Neural cell (in vitro differentiated cells): Measurements from ENCODE around the gene GPR3. TPM values are rescaled to one million over a fixed set of nuclear protein-coding genes. Genes with fewer than 3 reads are reported as not detected.

Source experiments
- H2AFZ ChIP-seq: fragments of 200-600, 300-800 bp; sonication (generic), shearing (Covaris generic); 2 replicates; pipeline ENCODE4 v1.6.0; 2014; ENCODE audit warnings: low read depth, mild to moderate bottlenecking, antibody characterized with exemption, low read length, moderate library complexity
- H3F3A ChIP-seq: fragments of 200-600 bp; shearing (Covaris generic); 2 replicates; pipeline ENCODE4 v1.6.1; 2016; ENCODE audit warnings: mild to moderate bottlenecking, moderate library complexity, mixed read lengths, antibody characterized with exemption, low read length; ENCODE audit not compliant: insufficient read depth, poor library complexity, severe bottlenecking
- H3K27ac ChIP-seq: fragments of 200-600, 300-800 bp; sonication (generic), shearing (Covaris generic); 2 replicates; pipeline ENCODE4 v1.5.1; 2014; ENCODE audit warnings: mild to moderate bottlenecking, low read length, moderate library complexity
- H3K27me3 ChIP-seq: fragments of 300-800, 200-600 bp; sonication (generic), shearing (Covaris generic); 2 replicates; pipeline ENCODE4 v1.6.0; 2014; ENCODE audit warnings: mild to moderate bottlenecking, low read depth, low read length, moderate library complexity; ENCODE audit not compliant: insufficient read depth
- H3K36me3 ChIP-seq: fragments of 300-800, 200-600 bp; sonication (generic), shearing (Covaris generic); 2 replicates; pipeline ENCODE4 v1.5.1; 2014; ENCODE audit warnings: mild to moderate bottlenecking, antibody characterized with exemption, low read length, moderate library complexity; ENCODE audit not compliant: insufficient read depth
- H3K4me2 ChIP-seq: fragments of 300-800, 200-600 bp; sonication (generic), shearing (Covaris generic); 2 replicates; pipeline ENCODE4 v1.6.0; 2014; ENCODE audit warnings: mild to moderate bottlenecking, low read length
- H3K4me3 ChIP-seq: fragments of 300-800, 200-600 bp; sonication (generic), shearing (Covaris generic); 2 replicates; pipeline ENCODE4 v1.5.1; 2014; ENCODE audit warnings: mild to moderate bottlenecking, low read length, moderate library complexity
- H3K79me2 ChIP-seq: fragments of 200-600 bp; shearing (Covaris generic); replicated peaks from 2 replicates; pipeline ENCODE4 v1.6.0; 2014; ENCODE audit warnings: mild to moderate bottlenecking, low read length, moderate library complexity; ENCODE audit not compliant: insufficient read depth
- H3K9ac ChIP-seq: fragments of 300-800, 200-600 bp; sonication (generic), shearing (Covaris generic); 2 replicates; pipeline ENCODE4 v1.6.1; 2016; ENCODE audit warnings: mild to moderate bottlenecking, low read length, mixed read lengths
- H3K9me2 ChIP-seq: fragments of 200-600 bp; shearing (Covaris generic); 2 replicates; pipeline ENCODE4 v1.6.1; 2016; ENCODE audit warnings: mild to moderate bottlenecking, low read length, mixed read lengths; ENCODE audit not compliant: insufficient read depth
- H3K9me3 ChIP-seq: fragments of 200-600, 300-800 bp; sonication (generic), shearing (Covaris generic); 2 replicates; pipeline ENCODE4 v1.6.1; 2016; ENCODE audit warnings: mild to moderate bottlenecking, mixed run types, low read length, moderate library complexity, mixed read lengths
- H4K20me1 ChIP-seq: fragments of 200-600 bp; shearing (Covaris generic); 2 replicates; pipeline ENCODE4 v1.6.1; 2016; ENCODE audit warnings: mild to moderate bottlenecking, mixed run types; ENCODE audit not compliant: insufficient read depth
- CTCF ChIP-seq: fragments of 450-650 bp; IDR thresholded peaks from 2 replicates; pipeline ENCODE4 v1.5.1; 2014; ENCODE audit warnings: antibody characterized with exemption, mild to moderate bottlenecking, moderate library complexity; ENCODE audit not compliant: poor library complexity, severe bottlenecking
- EP300 ChIP-seq: fragments of 450-650 bp; conservative IDR thresholded peaks from 2 replicates; pipeline ENCODE4 v1.6.1; 2014; ENCODE audit warnings: antibody characterized with exemption, mild to moderate bottlenecking, moderate library complexity; ENCODE audit not compliant: poor library complexity, severe bottlenecking
- EZH2 ChIP-seq: fragments of 200-600, 300-800 bp; shearing (Covaris generic), sonication (generic); IDR thresholded peaks from 2 replicates; pipeline ENCODE4 v1.6.1; 2014; ENCODE audit warnings: antibody characterized with exemption, low read length, borderline replicate concordance, mild to moderate bottlenecking; ENCODE audit not compliant: insufficient read depth, poor library complexity, severe bottlenecking
- MXI1 ChIP-seq: fragments of 450-650 bp; conservative IDR thresholded peaks from 2 replicates; pipeline ENCODE4 v1.6.1; 2014; ENCODE audit warnings: antibody characterized with exemption, mild to moderate bottlenecking; ENCODE audit not compliant: poor library complexity, severe bottlenecking
- POLR2AphosphoS5 ChIP-seq: IDR thresholded peaks from 2 replicates; pipeline ENCODE4 v1.6.1; 2012
- RAD21 ChIP-seq: fragments of 450-650 bp; conservative IDR thresholded peaks from 2 replicates; pipeline ENCODE4 v1.6.1; 2014; ENCODE audit warnings: antibody characterized with exemption, mild to moderate bottlenecking, moderate library complexity
- REST ChIP-seq: IDR thresholded peaks from 2 replicates; pipeline ENCODE4 v1.6.1; 2012; ENCODE audit warnings: borderline replicate concordance
- SMC3 ChIP-seq: fragments of 450-650 bp; conservative IDR thresholded peaks from 2 replicates; pipeline ENCODE4 v1.6.1; 2014; ENCODE audit warnings: antibody characterized with exemption, mild to moderate bottlenecking, moderate library complexity; ENCODE audit not compliant: poor library complexity
- TAF1 ChIP-seq: IDR thresholded peaks from 2 replicates; pipeline ENCODE4 v1.6.1; 2012; ENCODE audit warnings: low read depth
- polyA plus RNA-seq: library from polyadenylated mRNA; depleted of rRNA; stranded (reverse); fragments of >200 nt; gene quantifications from 2 replicates; pipeline ENCODE4 v1.2.3, GENCODE V29; 2014

The GPR3 gene
- polyA plus RNA-seq, 1 donor from 2014 or later: 0.54 TPM

GRCh38 chr1:27363766-27364695 lies 28.4 kb upstream of the GPR3 start:
- peaks cover 29% of the 10 kb centered on the region for H3K27me3 ChIP-seq
- H3K4me3 ChIP-seq: no peak overlapping the region
- H3K4me2 ChIP-seq: no peak overlapping the region
- H3K27ac ChIP-seq: no peak overlapping the region
- no peaks in the 10 kb centered on the region for H3K9me3 ChIP-seq
- H3K79me2 ChIP-seq: no peaks in the 10 kb centered on the region
- no peaks in the 10 kb centered on the region for H3K36me3 ChIP-seq
- H3K9ac ChIP-seq: no peak overlapping the region
- TF ChIP-seq EP300: no peak
- TF ChIP-seq CTCF: no peak
- no peak for TF ChIP-seq TAF1
- TF ChIP-seq MXI1: no peak
- TF ChIP-seq RAD21: no peak
- no peak for TF ChIP-seq EZH2
- no peak for TF ChIP-seq POLR2AphosphoS5
- no peak for TF ChIP-seq SMC3
- no peak for TF ChIP-seq REST
- H3K9me2 ChIP-seq: no peaks in the 10 kb centered on the region
- no peaks in the 10 kb centered on the region for H3F3A ChIP-seq
- no peaks in the 10 kb centered on the region for H4K20me1 ChIP-seq
- no peak overlapping the region for H2AFZ ChIP-seq

- no peak overlapping the region for H3K4me2 ChIP-seq
- no peak overlapping the region for H3K27ac ChIP-seq
- H3K9me2 ChIP-seq: no peaks in the 10 kb centered on the region
- H3K36me3 ChIP-seq: no peaks in the 10 kb centered on the region
- TF ChIP-seq EP300: no peak
- no peak for TF ChIP-seq CTCF
- no peak for TF ChIP-seq REST
- TF ChIP-seq POLR2AphosphoS5: no peak
- no peak for TF ChIP-seq TAF1
- no peak for TF ChIP-seq MXI1
- TF ChIP-seq SMC3: no peak
- no peak for TF ChIP-seq EZH2
- TF ChIP-seq RAD21: no peak
- peaks cover 21% of the 10 kb centered on the region for H3K27me3 ChIP-seq
- no peaks in the 10 kb centered on the region for H3F3A ChIP-seq
- H4K20me1 ChIP-seq: no peaks in the 10 kb centered on the region
- no peak overlapping the region for H2AFZ ChIP-seq
- H3K9ac ChIP-seq: no peak overlapping the region
- H3K79me2 ChIP-seq: no peaks in the 10 kb centered on the region
- H3K9me3 ChIP-seq: no peaks in the 10 kb centered on the region
- H3K4me3 ChIP-seq: peak overlapping the region; percentile 64
These were observed 27.6 kb upstream of the GPR3 start for GRCh38 chr1:27364696-27365371.
